ENCODE data around the gene RPS6KA4. TPM values are rescaled to one million over a fixed set of nuclear protein-coding genes. Genes with fewer than 3 reads are reported as not detected.
"Not testable (repeated sequence)": the region's sequence is repeated elsewhere in the genome, so short reads cannot be mapped to it uniquely, and the experiment has no call there.

Gene RPS6KA4
- 15.6 TPM for polyA plus RNA-seq (2013, experiment 1 of 4)
- 13.3 TPM for polyA plus RNA-seq (2013, experiment 2 of 4)
- 13.6 TPM for polyA plus RNA-seq (2013, experiment 3 of 4)
- 13.5 TPM for polyA plus RNA-seq (2013, experiment 4 of 4)

- H3K9me3 ChIP-seq (ENCODE audit: control insufficient read depth, low read length): no peaks in the 10 kb centered on the region
- 1% methylated on average over 70 of the region's 70 CpGs for WGBS, 2 experiments
- H3K27me3 ChIP-seq (ENCODE audit: control insufficient read depth, insufficient read depth, low read length, poor library complexity, severe bottlenecking): no peaks in the 10 kb centered on the region
- no peak within 1 kb of the TSS for H3K27ac ChIP-seq (ENCODE audit: insufficient read depth, low read depth, low read length, poor library complexity, severe bottlenecking)
- peaks cover 4% of the 10 kb centered on the region for H3K36me3 ChIP-seq (ENCODE audit: control insufficient read depth, insufficient read depth, low read length)
- H3K4me1 ChIP-seq (ENCODE audit: control insufficient read depth, insufficient read depth, low read length): peaks cover 25% of the 10 kb centered on the region
- H3K4me3 ChIP-seq (ENCODE audit: insufficient read depth, low read depth, low read length): peak within 1 kb of the TSS; percentile 73
Measured at GRCh38 chr11:64358907-64359711, at the start of gene RPS6KA4. TSS of gene RPS6KA4 (plus strand) at chr11:64359162. CDS start at chr11:64359236, 74 bp downstream.

DNA sequence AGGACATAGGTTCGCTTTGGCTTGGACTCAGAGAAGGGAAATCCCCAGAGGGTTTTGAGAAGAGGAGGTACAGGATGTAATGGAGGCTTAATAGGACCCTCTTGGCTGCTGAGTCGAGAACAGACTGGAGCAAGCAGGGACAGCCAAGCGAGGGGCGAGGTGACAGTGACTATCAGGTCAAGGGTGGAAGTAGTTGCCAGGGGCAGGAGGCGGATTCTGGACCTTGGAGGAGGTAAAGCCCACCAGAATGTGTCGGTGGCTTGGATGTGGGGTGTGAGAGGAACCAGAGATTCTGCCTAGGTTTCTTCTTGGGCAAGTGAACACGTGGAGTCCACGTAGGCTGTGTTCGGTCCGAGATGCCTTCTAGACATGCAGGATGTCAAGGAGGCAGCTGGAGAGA is 46.0 kb upstream of the RPS6KA4 start:
- 93 to 95% methylated on average over 10 of the region's 10 CpGs for WGBS, 2 experiments
- Histone ChIP-seq H3K27me3 (ENCODE audit: control insufficient read depth, insufficient read depth, low read length, poor library complexity, severe bottlenecking) (no peaks in the 10 kb centered on the region), H3K4me1 (ENCODE audit: control insufficient read depth, insufficient read depth, low read length) (peaks cover 3% of the 10 kb centered on the region), H3K9me3 (ENCODE audit: control insufficient read depth, low read length) (no peaks in the 10 kb centered on the region), H3K27ac (ENCODE audit: insufficient read depth, low read depth, low read length, poor library complexity, severe bottlenecking) (no peak overlapping the region), H3K4me3 (ENCODE audit: insufficient read depth, low read depth, low read length) (no peak overlapping the region), H3K36me3 (ENCODE audit: control insufficient read depth, insufficient read depth, low read length) (peaks cover 2% of the 10 kb centered on the region)

DNA sequence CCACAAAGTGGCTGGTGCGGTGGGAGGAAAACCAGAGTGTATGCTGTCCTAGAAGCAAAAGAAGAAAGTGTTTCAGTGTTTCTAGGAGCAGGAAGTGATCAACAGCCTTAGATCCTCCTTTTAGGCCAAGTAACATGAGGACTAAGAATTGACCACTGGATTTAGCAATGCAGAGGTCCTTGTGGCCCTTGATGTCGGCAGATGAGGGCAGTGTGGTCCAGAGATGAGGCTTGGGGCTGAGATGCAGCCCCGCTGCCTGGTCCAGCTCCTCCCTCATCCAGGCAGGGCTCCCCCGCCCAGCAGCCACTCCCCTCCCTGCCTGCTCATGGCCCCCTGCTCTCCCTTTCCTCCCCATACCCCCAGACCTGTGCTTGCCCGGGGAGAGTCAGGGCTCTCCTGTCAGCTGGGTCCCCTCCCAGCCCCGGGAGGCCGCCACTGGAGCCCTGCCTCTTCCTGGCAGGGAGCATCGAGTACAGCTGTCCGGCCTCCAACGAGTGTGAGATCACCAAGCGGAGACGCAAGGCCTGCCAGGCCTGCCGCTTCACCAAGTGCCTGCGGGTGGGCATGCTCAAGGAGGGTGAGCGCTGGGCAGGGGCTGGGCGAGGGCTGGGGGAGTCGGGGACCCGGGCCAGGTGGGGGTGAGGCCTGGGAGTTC is 45.3 kb upstream of the RPS6KA4 start:
- Histone ChIP-seq H3K4me1 (ENCODE audit: control insufficient read depth, insufficient read depth, low read length) (peaks cover 3% of the 10 kb centered on the region), H3K27ac (ENCODE audit: insufficient read depth, low read depth, low read length, poor library complexity, severe bottlenecking) (no peak overlapping the region), H3K4me3 (ENCODE audit: insufficient read depth, low read depth, low read length) (no peak overlapping the region), H3K9me3 (ENCODE audit: control insufficient read depth, low read length) (no peaks in the 10 kb centered on the region), H3K36me3 (ENCODE audit: control insufficient read depth, insufficient read depth, low read length) (peaks cover 2% of the 10 kb centered on the region), H3K27me3 (ENCODE audit: control insufficient read depth, insufficient read depth, low read length, poor library complexity, severe bottlenecking) (no peaks in the 10 kb centered on the region)
- WGBS, 2 experiments: 90% methylated on average over 18 of the region's 18 CpGs

DNA sequence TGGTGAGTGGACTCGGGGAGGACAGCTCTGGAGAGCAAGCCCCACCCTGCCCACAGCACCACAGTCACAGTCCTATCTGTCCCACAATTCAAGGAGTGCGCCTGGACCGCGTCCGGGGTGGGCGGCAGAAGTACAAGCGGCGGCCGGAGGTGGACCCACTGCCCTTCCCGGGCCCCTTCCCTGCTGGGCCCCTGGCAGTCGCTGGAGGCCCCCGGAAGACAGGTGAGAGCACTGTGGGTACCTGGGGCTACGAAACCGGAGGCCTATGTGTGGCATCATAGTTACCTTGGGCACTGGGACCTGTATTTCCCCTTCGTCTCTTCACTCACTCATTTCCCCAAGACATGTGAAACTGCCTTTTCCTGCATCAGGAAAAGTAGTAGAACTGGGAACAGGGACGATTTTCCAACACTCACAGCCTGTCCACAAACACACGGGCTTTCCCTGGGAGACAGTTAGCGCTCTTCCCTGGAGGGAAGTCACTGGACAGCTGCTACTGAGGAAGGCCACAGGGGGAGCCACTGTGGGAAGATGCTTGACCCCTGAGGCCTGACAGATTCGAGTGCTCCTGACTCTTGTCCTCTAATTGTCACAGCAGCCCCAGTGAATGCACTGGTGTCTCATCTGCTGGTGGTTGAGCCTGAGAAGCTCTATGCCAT is 44.7 kb upstream of the RPS6KA4 start:
- Histone ChIP-seq H3K27me3 (ENCODE audit: control insufficient read depth, insufficient read depth, low read length, poor library complexity, severe bottlenecking) (no peaks in the 10 kb centered on the region), H3K4me3 (ENCODE audit: insufficient read depth, low read depth, low read length) (no peak overlapping the region), H3K27ac (ENCODE audit: insufficient read depth, low read depth, low read length, poor library complexity, severe bottlenecking) (no peak overlapping the region), H3K4me1 (ENCODE audit: control insufficient read depth, insufficient read depth, low read length) (peaks cover 8% of the 10 kb centered on the region), H3K9me3 (ENCODE audit: control insufficient read depth, low read length) (no peaks in the 10 kb centered on the region), H3K36me3 (ENCODE audit: control insufficient read depth, insufficient read depth, low read length) (peaks cover 2% of the 10 kb centered on the region)
- 94% methylated on average over 19 of the region's 19 CpGs for WGBS, 2 experiments

GRCh38 chr11:64314805-64315561 is 44.0 kb upstream of the RPS6KA4 start:
- no peaks in the 10 kb centered on the region for H3K27me3 ChIP-seq (ENCODE audit: control insufficient read depth, insufficient read depth, low read length, poor library complexity, severe bottlenecking)
- no peak overlapping the region for H3K27ac ChIP-seq (ENCODE audit: insufficient read depth, low read depth, low read length, poor library complexity, severe bottlenecking)
- no peak overlapping the region for H3K4me3 ChIP-seq (ENCODE audit: insufficient read depth, low read depth, low read length)
- H3K36me3 ChIP-seq (ENCODE audit: control insufficient read depth, insufficient read depth, low read length): peaks cover 2% of the 10 kb centered on the region
- H3K9me3 ChIP-seq (ENCODE audit: control insufficient read depth, low read length): no peaks in the 10 kb centered on the region
- H3K4me1 ChIP-seq (ENCODE audit: control insufficient read depth, insufficient read depth, low read length): peaks cover 8% of the 10 kb centered on the region
- 91 to 92% methylated on average over 24 of the region's 24 CpGs for WGBS, 2 experiments

GRCh38 chr11:64315667-64316526 is 43.1 kb upstream of the RPS6KA4 start:
- H3K9me3 ChIP-seq (ENCODE audit: control insufficient read depth, low read length); H3K36me3 ChIP-seq (ENCODE audit: control insufficient read depth, insufficient read depth, low read length); H3K27ac ChIP-seq (ENCODE audit: insufficient read depth, low read depth, low read length, poor library complexity, severe bottlenecking); H3K4me3 ChIP-seq (ENCODE audit: insufficient read depth, low read depth, low read length); H3K4me1 ChIP-seq (ENCODE audit: control insufficient read depth, insufficient read depth, low read length); H3K27me3 ChIP-seq (ENCODE audit: control insufficient read depth, insufficient read depth, low read length, poor library complexity, severe bottlenecking): not testable (repeated sequence)
- 88 to 90% methylated on average over 25 of the region's 25 CpGs for WGBS, 2 experiments

DNA sequence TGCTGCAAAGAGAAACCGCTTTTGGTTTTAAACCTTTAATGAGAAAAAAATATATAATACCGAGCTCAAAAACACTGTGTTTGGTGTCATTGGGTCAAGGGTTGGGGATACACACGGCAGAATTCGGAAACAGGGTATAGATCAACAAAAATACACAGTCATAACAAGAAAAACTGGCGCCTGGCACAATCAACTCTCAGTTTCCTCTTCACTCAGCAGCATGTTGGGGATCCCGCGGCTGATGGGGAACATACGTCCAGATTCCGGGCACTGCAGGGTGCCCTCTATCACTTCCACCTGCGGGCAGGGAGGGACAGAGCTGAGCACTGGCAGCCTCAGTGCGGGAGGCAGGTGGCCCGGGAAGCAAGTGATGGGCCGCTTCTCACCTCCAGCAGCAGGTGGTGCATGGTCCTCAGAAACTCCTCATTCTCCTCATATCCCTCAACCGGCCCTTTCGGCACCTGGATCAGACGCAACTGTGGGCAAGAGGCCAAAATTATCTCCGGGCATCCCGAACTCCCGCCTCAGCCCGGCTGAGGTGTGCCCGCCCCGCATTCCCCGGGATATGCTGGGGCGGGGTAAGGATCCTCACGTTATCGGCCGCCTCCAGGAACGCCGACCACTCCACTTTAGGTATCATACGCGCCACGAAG is 42.2 kb upstream of the RPS6KA4 start:
- no peaks in the 10 kb centered on the region for H3K27me3 ChIP-seq (ENCODE audit: control insufficient read depth, insufficient read depth, low read length, poor library complexity, severe bottlenecking)
- peak overlapping the region; percentile 95 for H3K27ac ChIP-seq (ENCODE audit: insufficient read depth, low read depth, low read length, poor library complexity, severe bottlenecking)
- no peaks in the 10 kb centered on the region for H3K9me3 ChIP-seq (ENCODE audit: control insufficient read depth, low read length)
- H3K4me3 ChIP-seq (ENCODE audit: insufficient read depth, low read depth, low read length): peak overlapping the region; percentile 78
- H3K36me3 ChIP-seq (ENCODE audit: control insufficient read depth, insufficient read depth, low read length): peaks cover 2% of the 10 kb centered on the region
- H3K4me1 ChIP-seq (ENCODE audit: control insufficient read depth, insufficient read depth, low read length): peaks cover 8% of the 10 kb centered on the region
- 11 to 12% methylated on average over 32 of the region's 32 CpGs for WGBS, 2 experiments

- Histone ChIP-seq H3K4me1 (ENCODE audit: control insufficient read depth, insufficient read depth, low read length) (peaks cover 8% of the 10 kb centered on the region), H3K27me3 (ENCODE audit: control insufficient read depth, insufficient read depth, low read length, poor library complexity, severe bottlenecking) (no peaks in the 10 kb centered on the region), H3K27ac (ENCODE audit: insufficient read depth, low read depth, low read length, poor library complexity, severe bottlenecking) (peak within 1 kb of the TSS; percentile 95), H3K36me3 (ENCODE audit: control insufficient read depth, insufficient read depth, low read length) (peaks cover 2% of the 10 kb centered on the region), H3K9me3 (ENCODE audit: control insufficient read depth, low read length) (no peaks in the 10 kb centered on the region), H3K4me3 (ENCODE audit: insufficient read depth, low read depth, low read length) (peak within 1 kb of the TSS; percentile 78)
- 0% methylated on average over 43 of the region's 43 CpGs for WGBS, 2 experiments
Measured at GRCh38 chr11:64317325-64317960, 41.5 kb upstream of the RPS6KA4 start, which contains the start of gene TRMT112. TSS of gene TRMT112 (minus strand) at chr11:64317559. CDS start at chr11:64317526, 33 bp downstream.
